ENCODE results near the gene THEMIS. TPM values are rescaled to one million over a fixed set of nuclear protein-coding genes. Genes with fewer than 3 reads are reported as not detected.
"Not testable (repeated sequence)": the region's sequence is repeated elsewhere in the genome, so short reads cannot be mapped to it uniquely, and the experiment has no call there.

THEMIS gene
- total RNA-seq, 1 donor from 2014 or later: not detected

DNA sequence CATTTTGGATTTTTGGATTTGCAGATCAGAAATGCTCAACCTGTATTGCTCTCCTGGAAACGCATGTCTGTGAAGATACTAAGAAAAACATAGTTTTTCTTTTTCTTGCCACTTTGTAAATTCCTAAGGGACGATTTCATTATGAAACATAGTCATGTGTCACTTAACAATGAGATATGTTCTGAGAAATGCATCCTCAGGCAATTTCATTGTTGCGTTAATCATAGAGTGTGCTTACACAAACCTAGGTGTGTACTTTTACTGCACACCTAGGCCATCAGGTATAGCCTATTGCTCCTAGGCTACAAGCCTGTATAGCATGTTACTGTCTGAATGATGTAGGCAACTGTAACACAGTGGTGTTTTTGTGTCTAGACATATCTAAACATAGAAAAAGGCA, 13.4 kb upstream of the THEMIS start:
- no peak for DNase-seq (ENCODE audit: low read depth in 2 of 2)

DNA sequence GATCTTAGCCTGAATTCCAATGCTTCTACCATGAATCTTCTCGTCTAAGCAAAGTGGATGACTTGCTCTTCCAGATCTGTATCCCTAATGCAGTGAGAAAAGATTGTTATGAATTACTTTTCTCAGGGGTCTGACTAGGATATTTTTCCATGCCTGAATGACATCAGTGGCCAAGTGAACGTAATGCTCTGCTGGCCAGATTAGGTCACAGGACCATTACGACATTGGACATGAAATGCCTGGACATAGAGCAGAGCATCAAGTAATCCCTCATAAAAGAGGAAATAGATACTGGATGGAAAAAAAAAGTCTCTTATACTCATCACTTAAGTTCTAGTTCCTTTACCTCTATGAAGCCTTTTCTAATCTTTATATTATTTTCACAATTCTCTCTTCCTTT, 12.1 kb upstream of the THEMIS start:
- DNase-seq (ENCODE audit: low read depth in 2 of 2): no peak

DNA sequence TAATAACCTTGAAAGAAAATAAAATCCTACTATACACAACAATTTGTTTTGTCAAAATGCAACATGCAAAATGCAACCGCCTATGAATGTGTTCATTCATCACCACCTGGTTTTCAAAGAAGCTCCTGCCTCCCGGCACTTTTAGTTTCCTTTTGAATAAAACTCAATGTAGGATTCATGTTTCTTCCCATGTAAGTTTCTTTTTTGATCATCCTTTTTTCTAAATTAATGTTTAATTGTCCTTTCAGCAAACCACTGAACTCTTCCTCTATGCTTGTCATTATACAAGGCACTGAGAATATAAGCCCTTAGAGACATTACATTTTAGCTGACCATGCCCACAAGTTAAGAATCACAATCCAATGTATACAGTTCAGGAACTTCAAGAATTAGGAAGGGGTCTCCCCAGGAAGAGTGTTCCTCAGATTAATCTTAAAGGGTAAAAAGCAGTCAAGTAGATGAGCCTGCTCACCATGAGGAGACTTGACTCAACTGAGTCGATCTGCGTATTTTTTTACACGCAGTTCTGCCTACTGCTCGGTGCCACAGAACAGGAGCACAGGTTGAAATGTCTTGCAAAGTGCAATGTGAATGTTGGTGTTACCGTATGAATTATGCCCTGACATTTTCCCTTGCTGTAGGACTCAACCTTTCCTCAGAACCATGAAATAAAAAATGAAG, 7.2 kb upstream of the THEMIS start:
- DNase-seq (ENCODE audit: low read depth in 2 of 2): no peak

DNA sequence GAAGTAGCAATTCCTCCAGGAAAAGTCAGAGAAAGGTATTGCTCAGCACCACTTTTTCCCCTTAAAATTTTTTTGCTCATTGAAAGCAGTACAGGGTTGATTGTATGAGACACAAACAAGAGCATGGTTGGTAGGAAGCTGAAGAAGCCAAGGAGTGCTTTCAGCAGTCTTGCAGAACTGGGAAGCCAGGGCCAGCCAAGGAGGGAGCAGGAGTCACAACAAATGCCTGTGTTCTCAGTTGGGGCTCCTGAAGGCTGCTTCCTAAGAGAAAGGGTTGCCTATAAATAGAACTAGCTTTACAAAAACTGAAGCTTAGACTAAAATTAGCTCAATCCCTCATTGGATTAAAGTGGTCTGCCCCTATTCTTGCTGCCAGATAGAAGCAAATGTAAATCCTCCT, 3.3 kb upstream of the THEMIS start:
- no peak for DNase-seq (ENCODE audit: low read depth in 2 of 2)

DNA sequence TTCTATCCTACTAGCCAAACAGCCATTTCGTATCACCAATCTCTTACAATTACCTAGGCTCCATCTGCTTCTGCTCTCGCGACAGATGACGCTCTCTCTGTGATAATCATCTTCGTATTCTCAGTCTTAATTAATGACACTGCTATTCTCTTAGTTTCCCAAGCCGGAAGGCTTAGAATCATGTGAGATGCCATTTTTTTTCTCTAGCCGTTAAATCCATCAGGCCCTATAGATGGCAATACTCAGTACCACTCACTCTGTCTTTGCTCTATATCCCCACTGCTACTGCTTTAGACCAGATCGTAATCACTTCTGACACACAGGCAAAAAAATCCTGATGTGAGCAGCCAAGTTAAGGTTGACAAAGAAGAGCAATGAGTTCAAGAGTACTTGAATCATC, 2.1 kb upstream of the THEMIS start:
- no peak for DNase-seq (ENCODE audit: low read depth in 2 of 2)

DNA sequence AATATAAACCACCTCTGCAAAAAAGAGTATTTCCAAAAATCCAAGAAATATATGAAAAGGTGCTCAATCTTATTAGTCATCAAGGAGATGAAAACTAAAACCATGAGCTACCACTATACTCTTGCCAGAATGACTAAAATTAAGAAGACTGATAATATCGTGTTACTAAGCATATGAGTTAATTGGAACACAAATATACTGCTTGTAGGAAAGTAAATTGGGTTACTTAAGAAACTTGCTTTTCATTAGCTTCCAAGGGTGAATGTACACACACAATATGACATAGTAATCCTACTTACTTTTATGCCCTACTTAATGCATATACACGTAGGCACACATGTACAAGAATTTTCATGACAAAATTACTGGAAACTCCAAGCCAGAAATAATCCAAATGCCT, 3.4 kb downstream of the THEMIS start:
- DNase-seq (ENCODE audit: low read depth in 2 of 2): no peak

DNA sequence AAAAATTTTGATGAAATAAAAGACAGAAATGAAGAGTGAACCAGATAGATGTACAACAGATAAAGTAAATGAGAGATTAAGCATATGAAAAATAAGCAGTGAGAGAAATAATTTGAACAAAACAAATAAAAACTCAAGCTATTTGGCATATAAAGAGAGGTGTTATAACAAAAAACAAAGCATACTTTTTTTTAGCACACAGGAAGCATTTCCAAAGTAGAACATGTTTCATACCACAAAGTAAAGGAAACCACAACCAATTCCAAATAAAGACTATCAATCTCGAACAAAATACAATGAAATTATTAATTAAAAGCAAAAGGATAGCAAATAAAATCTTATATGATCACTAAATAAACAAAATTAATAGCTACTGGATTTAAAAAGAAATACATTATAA, 6.8 kb downstream of the THEMIS start:
- DNase-seq (ENCODE audit: low read depth in 2 of 2): no peak

DNA sequence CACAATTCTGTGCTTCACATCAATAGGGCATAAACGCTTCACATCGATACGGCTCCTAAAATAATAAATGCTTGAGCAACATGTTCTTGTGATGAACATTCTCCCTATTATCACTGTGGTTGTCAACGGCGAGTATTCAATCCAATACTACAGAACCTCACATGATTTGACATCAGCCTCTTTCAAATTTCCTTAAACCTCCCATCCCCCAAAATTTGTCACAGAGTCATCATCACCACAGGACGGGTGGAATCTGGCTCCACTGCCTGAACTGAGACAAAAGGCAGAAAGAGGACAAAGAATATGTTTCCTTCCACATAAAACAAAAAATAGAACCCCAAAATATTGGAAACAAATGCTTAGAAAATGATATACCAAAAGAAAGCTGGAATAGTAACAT, 7.3 kb downstream of the THEMIS start:
- DNase-seq (ENCODE audit: low read depth in 2 of 2): no peak

DNA sequence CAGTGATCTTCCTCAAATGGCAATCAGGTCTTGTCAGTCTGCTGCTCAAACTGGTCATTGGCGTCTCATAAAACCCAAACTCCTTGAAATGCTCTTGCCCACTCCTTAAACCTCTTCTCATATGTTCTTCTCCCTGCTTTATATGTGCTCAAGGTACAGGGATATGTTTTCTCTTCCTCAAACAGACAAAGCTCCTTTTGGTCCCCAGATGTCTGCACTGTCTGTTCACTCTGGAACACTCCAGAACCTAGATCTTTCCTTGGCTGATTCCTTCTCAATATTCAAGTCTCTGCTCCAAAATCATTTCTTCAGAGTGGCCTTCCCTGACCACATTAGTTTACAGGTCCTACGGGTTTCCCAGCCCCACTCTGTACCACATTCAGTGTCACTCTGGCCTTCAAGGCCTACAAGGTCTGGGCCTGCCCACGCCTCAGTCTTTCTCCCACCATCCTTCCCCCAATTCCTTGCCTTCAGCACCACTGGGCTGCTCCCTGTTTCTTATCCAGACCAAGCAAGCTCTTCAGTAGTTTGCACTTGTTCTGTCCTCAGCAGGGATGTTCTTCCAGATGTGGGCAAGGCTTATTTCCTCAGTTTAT, 9.0 kb downstream of the THEMIS start:
- DNase-seq (ENCODE audit: low read depth in 2 of 2): no peak

DNA sequence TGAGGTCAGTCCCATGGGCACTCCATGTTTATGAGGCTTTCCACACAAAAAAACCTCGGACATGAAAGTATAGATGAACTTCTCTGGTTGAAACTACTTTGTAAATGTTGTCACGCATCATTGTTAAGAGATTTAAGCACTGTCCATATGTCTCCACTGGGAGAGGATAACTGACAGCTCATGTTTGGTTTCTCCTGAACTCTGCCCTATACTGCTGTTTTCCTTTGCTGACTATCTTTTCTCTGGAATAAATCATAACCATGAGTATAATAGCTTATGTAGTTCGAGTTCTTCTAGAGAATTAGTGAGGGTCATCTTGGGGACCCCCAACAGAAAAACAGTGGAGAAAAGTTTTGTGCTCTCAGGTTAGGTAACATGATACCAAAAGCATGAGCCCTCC, 14.3 kb downstream of the THEMIS start:
- DNase-seq (ENCODE audit: low read depth in 2 of 2): no peak

DNA sequence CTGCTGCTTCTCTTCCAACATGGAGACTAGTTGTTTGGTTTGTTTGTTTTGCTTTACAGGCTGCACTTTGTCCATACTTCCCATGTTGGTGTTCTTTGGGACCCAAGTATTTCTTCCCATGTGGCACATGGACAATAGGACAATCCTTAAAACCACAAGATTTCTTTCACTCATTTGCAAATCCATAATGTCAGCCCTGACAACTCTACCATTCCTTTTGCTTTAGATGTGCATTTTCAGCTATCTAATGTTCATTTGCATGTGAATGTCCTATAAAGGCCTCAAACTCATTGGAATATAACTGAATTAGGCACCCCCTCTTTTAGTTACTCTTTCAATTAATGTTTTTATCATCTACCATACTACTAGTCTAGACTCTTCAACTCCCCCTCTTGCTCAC, 16.7 kb downstream of the THEMIS start:
- DNase-seq (ENCODE audit: low read depth in 2 of 2): no peak

DNA sequence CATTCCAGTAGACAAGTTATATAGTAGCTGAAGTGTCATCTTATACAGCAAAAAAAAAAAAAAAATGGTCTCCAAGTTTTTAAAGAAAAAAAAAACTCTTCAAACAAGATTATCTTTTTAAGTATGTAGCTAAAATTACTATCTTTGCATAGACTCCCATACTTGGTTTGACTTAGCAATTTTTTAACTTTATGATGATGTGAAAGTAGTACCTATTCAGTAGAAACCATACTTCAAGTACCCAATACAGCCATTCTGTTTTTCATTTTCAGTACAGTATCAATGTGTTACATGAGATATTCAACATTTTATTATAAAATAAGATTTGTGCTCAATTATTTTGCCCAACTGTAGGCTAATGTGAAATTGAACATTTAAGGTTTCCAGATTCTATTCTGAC, 18.9 kb downstream of the THEMIS start:
- DNase-seq (ENCODE audit: low read depth in 2 of 2): not testable (repeated sequence)

DNA sequence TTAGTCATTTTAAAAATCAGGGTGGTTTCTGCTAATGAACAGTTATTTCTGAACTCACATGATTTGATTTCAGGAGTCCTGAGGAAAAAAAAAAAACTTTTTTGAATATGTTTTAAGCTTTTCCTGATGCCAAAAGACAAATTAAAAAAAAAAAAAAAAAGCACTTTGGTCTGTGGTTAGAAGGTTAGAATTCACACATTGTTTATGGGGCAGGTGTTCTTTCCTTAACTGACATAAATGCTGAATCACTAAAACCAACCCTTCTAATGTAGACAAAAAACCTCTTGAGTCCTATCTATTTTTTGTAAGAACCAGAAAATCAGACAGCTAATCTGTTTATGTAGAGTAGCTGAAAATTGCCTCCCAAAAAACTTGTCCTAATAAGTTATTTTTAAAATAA, 20.4 kb downstream of the THEMIS start:
- DNase-seq (ENCODE audit: low read depth in 2 of 2): no peak

DNA sequence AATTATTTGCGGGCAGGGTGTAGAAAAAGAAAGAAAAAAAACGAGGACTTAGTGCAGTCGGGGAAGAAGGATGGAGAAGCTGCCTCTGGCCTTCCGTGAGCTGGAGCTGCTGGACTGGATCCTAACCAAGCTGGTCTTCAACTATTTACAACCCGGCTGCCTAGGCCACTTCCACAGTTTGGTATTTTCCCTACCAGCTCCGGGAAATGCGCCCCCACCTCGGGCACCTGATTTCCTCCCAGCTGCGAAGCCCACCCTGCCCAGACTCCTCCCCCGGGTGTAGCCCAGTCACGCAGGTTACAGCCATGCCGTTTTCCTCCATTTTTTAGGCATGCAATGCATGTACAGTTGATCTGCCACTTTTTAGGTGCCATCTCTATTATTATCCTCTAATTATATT, 21.2 kb downstream of the THEMIS start:
- DNase-seq (ENCODE audit: low read depth in 2 of 2): no peak

DNA sequence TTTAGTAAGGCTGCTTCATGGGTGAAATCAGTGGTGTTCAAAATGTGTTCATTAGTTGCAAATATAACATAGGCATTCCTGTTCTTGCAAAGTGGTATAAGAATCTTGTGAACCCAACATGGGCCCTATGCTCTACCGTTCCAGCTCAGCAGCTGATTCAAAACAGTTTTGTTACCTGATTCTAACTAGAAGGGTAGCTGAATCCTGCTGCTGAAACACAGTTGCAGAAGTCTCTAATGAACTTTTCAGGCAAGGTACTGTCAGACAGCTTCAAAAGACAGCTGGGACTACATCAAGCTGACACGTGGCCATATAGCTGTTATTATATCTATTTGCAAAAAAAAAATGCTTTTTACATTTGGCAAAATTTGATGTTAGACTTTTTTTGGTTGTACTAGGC, 22.7 kb downstream of the THEMIS start:
- no peak for DNase-seq (ENCODE audit: low read depth in 2 of 2)

DNA sequence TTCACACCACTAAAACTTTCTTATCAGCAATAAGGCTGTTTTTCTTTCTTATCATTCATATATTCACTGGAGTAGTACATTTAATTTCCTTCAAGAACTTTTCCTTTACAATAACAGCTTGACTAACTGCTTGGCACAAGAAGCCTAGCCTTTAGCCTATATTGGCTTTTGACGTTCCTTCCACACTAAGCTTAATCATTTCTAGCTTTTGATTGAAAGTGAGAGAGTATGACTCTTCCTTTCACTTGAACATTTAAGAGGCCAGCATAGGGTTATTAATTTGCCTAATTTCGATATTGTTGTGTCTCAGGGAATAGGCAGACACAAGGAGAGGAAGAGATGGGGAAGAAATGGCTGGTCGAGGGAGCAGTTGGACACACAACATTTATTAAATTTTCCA, 23.6 kb downstream of the THEMIS start:
- no peak for DNase-seq (ENCODE audit: low read depth in 2 of 2)

DNA sequence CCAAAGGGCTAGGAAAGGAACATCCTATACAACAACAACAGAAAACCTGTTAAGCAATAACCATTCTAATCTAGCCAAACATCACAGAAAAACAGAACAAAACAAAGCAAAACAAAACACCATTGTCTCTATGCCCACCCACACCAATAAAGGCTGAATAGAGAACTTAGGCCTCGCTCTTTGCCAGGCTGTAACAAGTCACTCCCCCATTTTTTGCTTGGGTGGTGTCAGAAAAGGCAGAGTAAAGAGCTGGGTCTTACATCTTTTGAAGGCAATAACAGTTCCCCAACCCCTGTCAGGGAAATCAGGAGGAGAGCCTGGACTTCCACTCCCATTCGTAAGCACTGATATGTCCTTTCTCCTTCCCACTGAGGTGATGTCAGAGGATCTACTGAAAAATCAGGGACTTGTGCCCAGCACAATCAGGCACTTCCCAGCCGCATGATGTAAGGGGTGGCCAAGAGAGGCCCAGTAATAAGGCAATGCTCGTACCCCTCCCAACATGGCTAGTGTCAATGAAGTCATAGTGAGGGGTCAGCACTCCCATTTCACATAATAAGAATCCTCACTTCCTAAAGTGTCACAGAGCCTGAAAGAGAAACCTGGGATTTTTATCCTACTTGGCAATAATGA, 31.0 kb downstream of the THEMIS start:
- no peak for DNase-seq (ENCODE audit: low read depth in 2 of 2)

DNA sequence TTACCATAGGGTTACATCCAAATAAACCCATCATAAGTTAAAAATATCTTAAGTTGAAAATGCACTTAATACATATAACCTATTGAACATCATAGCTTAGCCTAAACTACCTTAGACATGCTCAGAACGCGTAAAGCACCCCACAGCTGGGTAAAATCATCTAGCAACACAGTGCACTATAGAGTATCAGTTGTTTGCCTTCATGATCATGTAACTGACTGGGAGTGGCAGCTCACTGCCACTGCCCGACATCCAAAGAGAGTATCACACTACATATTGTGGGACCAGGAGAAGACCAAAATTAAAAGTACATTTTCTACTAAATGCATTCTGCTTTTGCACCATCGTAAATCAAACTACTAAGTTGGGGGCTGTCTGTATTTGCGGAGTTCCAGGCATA, 31.7 kb downstream of the THEMIS start:
- DNase-seq (ENCODE audit: low read depth in 2 of 2): no peak

DNA sequence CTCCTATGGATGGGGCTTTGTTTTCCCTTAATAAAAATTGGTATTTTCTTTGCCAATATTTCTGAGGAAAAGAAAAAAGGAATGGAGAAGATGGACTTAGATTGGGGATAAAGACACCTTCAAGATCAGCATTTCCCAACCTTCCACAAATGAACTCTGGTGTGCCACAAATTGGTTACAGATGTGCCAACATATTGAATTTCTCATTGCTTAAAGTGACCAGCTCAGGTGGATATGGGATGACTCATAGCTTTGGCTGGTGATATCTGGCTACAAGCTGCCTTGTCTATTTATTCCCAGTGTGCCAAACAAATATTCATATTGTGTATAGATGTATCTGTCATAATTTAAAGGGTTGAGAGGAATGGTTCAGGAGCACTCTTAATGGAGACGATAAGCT, 32.5 kb downstream of the THEMIS start:
- no peak for DNase-seq (ENCODE audit: low read depth in 2 of 2)

DNA sequence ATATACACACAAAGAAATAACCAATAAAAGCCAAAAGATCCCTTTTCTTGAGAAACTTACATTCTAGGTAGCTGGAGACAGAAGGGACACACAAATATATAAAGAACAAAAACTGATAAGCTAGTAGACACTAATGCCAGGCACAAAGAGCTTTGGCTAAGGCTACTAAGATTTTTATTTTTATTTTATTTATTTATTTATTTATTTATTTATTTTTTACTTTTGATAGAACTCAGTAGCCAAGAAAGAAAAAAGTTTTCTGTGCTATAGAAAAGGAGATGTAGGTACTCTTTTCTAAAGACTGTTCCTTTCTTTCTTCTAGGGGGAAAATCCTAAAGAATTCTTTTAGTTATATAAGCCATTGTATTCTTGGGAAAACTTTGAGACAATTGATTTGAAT, 34.1 kb downstream of the THEMIS start:
- DNase-seq (ENCODE audit: low read depth in 2 of 2): no peak

DNA sequence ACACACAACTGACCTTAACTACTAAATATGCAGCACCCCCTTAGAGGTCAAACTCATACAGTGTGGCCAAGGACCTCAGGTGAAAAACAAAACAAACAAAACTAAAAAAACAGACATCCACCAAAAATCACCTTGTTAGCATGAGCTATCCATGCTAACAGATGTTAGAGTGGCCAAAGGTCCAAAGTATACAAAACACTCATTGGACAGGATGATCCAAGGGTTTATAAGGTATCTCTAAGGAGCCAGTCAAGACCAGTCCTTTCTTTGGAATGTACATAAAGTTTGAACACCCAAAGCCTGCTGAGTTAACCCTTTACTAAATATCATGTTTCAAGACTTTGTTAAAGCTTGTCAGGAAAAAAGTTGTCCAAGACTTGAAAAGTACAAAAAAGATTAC, 35.8 kb downstream of the THEMIS start:
- no peak for DNase-seq (ENCODE audit: low read depth in 2 of 2)

DNA sequence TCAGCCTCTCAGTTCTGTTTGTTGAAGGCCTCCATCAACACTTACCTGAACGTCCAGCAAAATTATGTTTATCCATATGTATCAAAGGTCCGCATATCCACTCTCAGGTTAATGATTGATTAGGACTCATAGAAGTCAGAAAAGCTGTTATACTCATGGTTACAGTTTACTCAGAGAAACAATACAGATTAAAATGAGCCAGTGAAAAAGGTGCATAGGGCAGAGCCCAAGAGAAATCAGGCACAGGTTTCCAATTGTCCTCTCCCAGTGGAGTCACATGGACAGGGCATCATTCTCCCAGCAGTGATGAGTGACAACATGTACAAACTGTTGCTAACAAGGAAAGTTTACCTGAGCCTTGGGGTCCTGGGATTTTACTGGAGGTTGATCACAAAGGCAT, 36.2 kb downstream of the THEMIS start:
- no peak for DNase-seq (ENCODE audit: low read depth in 2 of 2)

DNA sequence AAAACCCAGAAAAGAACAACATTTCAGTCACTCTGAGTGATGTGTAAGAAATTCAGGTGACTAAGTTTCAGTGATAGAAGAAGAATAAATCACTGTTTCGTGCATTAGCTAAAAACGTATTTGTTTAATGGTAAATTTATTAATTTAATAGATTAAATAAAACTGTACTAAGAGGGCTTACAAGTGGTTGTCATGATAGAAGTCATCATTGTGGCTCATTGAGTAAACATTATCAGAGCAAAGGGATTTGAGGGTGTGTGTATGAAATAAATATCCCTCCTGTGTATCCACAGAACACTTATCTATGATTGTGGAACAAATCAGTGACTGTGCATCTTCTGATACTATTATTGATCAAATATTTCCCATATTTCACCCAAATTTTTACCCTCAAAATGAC, 40.1 kb downstream of the THEMIS start:
- no peak for DNase-seq (ENCODE audit: low read depth in 2 of 2)

All from dermis microvascular lymphatic vessel endothelial cell (primary cell).